ENCODE measurements around the gene SCG3. TPM values are rescaled to one million over a fixed set of nuclear protein-coding genes. Genes with fewer than 3 reads are reported as not detected.

Gene SCG3
- total RNA-seq, 1 experiment from 2014 or later = 32.1 TPM

- CTCF ChIA-PET = interaction anchor here (0.7 to 2.0 kb wide), 9 partner anchors 20 to 574 kb away, joined by 3 to 12 read pairs (median 3); no protein-coding TSS in a partner anchor
- Mint-ChIP-seq H3K36me3 (no peaks in the 10 kb centered on the region), H3K9me3 (no peaks in the 10 kb centered on the region), H3K4me3 (peak overlapping the region; percentile 67), H3K27ac (no peak overlapping the region), H3K27me3 (ENCODE audit: low read depth) (peaks cover 44% of the 10 kb centered on the region), H3K4me1 (peaks cover 16% of the 10 kb centered on the region)
- ATAC-seq (peak; percentile 78), DNase-seq (ENCODE audit: low spot score) (peak; percentile 56)
- POLR2A ChIA-PET = no interaction called here
- TF ChIP-seq FOXK1 (CRISPR knock-in tag; IDR thresholded peaks at IDR 0.05) = 0 out of 2 replicates have a peak, but pooled peaks have one; percentile 22
- 0 out of 2 replicates have a peak, but pooled peaks have one; percentile 45 for TF ChIP-seq E2F5 (CRISPR knock-in tag; IDR thresholded peaks at IDR 0.05)
- TF ChIP-seq FOXP4 (CRISPR knock-in tag; IDR thresholded peaks at IDR 0.05) = peak; percentile 88
- TF ChIP-seq MLX (CRISPR knock-in tag; IDR thresholded peaks at IDR 0.05) = peak; percentile 60; the same call in 1 of the 2 replicates
- 0 out of 2 replicates have a peak, but pooled peaks have one; percentile 43 for TF ChIP-seq KAT7 (CRISPR knock-in tag; IDR thresholded peaks at IDR 0.05; ENCODE audit: borderline replicate concordance)
- no peak for TF ChIP-seq ATF6 (CRISPR knock-in tag; IDR thresholded peaks at IDR 0.05)
- peak; percentile 76; the same call in 1 of the 2 replicates for TF ChIP-seq FOXP1 (CRISPR knock-in tag; IDR thresholded peaks at IDR 0.05; ENCODE audit: borderline replicate concordance)
- TF ChIP-seq ZNF121 (CRISPR knock-in tag; IDR thresholded peaks at IDR 0.05) = peak; percentile 36; the same call in 1 of the 2 replicates
- TF ChIP-seq SP1 (CRISPR knock-in tag; conservative IDR thresholded peaks at IDR 0.05) = peak; percentile 19; the same call in 1 of the 2 replicates
- TF ChIP-seq RELA (CRISPR knock-in tag; IDR thresholded peaks at IDR 0.05; ENCODE audit: borderline replicate concordance) = no peak
- 0 out of 2 replicates have a peak, but pooled peaks have one; percentile 25 for TF ChIP-seq ETV6 (CRISPR knock-in tag; IDR thresholded peaks at IDR 0.05)
- peak; percentile 20; the same call in 1 of the 2 replicates for TF ChIP-seq ESRRA (CRISPR knock-in tag; IDR thresholded peaks at IDR 0.05; ENCODE audit: borderline replicate concordance)
- peak; percentile 62 for TF ChIP-seq ZNF423 (CRISPR knock-in tag; IDR thresholded peaks at IDR 0.05)
- TF ChIP-seq MYBL2 (CRISPR knock-in tag; IDR thresholded peaks at IDR 0.05) = peak; percentile 69; the same call in 1 of the 2 replicates
- no peak for TF ChIP-seq USF2 (CRISPR knock-in tag; IDR thresholded peaks at IDR 0.05)
- 0 out of 2 replicates have a peak, but pooled peaks have one; percentile 51 for TF ChIP-seq TCF7 (CRISPR knock-in tag; IDR thresholded peaks at IDR 0.05; ENCODE audit: low read depth)
Measured at GRCh38 chr15:51736751-51737521, 55.6 kb downstream of the SCG3 start.

Measured in WTC11 (cell line).